Osteocyte (in vitro differentiated cells): ENCODE results near the gene HUWE1. TPM values are rescaled to one million over a fixed set of nuclear protein-coding genes. Genes with fewer than 3 reads are reported as not detected.
"Not testable (repeated sequence)": the region's sequence is repeated elsewhere in the genome, so short reads cannot be mapped to it uniquely, and the experiment has no call there.

Source experiments
- DNase-seq: peaks from one replicate; pipeline ENCODE4 v3.0.0; 2021; ENCODE audit warnings: mixed read lengths; ENCODE audit not compliant: unreplicated experiment; ENCODE audit errors: extremely low spot score
- H3K27ac Mint-ChIP-seq: one replicate; pipeline ENCODE4 v1.8.0; 2021; ENCODE audit warnings: mild to moderate bottlenecking, mixed read lengths; ENCODE audit not compliant: unreplicated experiment
- H3K27me3 Mint-ChIP-seq: one replicate; pipeline ENCODE4 v1.8.0; 2021; ENCODE audit warnings: mixed read lengths; ENCODE audit not compliant: unreplicated experiment
- H3K36me3 Mint-ChIP-seq: one replicate; pipeline ENCODE4 v1.8.0; 2021; ENCODE audit warnings: mixed read lengths; ENCODE audit not compliant: unreplicated experiment
- H3K4me1 Mint-ChIP-seq: one replicate; pipeline ENCODE4 v1.8.0; 2021; ENCODE audit warnings: mixed read lengths; ENCODE audit not compliant: unreplicated experiment
- H3K4me3 Mint-ChIP-seq: one replicate; pipeline ENCODE4 v1.8.0; 2021; ENCODE audit warnings: mild to moderate bottlenecking, moderate library complexity, mixed read lengths; ENCODE audit not compliant: unreplicated experiment
- H3K9me3 Mint-ChIP-seq: one replicate; pipeline ENCODE4 v1.8.0; 2021; ENCODE audit warnings: mixed read lengths; ENCODE audit not compliant: unreplicated experiment
- CTCF ChIP-seq: fragments of 200-600 bp; sonication (generic); IDR thresholded peaks from 2 replicates; pipeline ENCODE4 v1.5.0; 2021; ENCODE audit warnings: antibody characterized with exemption, mild to moderate bottlenecking, moderate library complexity
- total RNA-seq: library from RNA; stranded (reverse); gene quantifications from 2 replicates; pipeline ENCODE4 v1.2.1, GENCODE V29; 2021

HUWE1 gene
- total RNA-seq, 1 donor from 2014 or later = 177 TPM

GRCh38 chrX:53547668-53548067, 138.9 kb downstream of the HUWE1 start:
- H3K36me3 Mint-ChIP-seq = peaks cover 29% of the 10 kb centered on the region
- no peak overlapping the region for H3K27ac Mint-ChIP-seq
- no peak for TF ChIP-seq CTCF
- no peaks in the 10 kb centered on the region for H3K27me3 Mint-ChIP-seq
- H3K4me3 Mint-ChIP-seq = no peak overlapping the region
- no peaks in the 10 kb centered on the region for H3K9me3 Mint-ChIP-seq
- DNase-seq = no peak
- no peaks in the 10 kb centered on the region for H3K4me1 Mint-ChIP-seq

- H3K36me3 Mint-ChIP-seq = peaks cover 31% of the 10 kb centered on the region
- no peak for DNase-seq
- H3K27ac Mint-ChIP-seq = no peak overlapping the region
- TF ChIP-seq CTCF = no peak
- H3K9me3 Mint-ChIP-seq = no peaks in the 10 kb centered on the region
- H3K4me1 Mint-ChIP-seq = no peaks in the 10 kb centered on the region
- no peak overlapping the region for H3K4me3 Mint-ChIP-seq
- H3K27me3 Mint-ChIP-seq = no peaks in the 10 kb centered on the region
These were observed 141.6 kb downstream of the HUWE1 start for GRCh38 chrX:53544936-53545335.

GRCh38 chrX:53538781-53539180, 147.7 kb downstream of the HUWE1 start:
- H3K27ac Mint-ChIP-seq = no peak overlapping the region
- no peak for DNase-seq
- no peak overlapping the region for H3K4me3 Mint-ChIP-seq
- peaks cover 27% of the 10 kb centered on the region for H3K36me3 Mint-ChIP-seq
- TF ChIP-seq CTCF = no peak
- H3K4me1 Mint-ChIP-seq = no peaks in the 10 kb centered on the region
- H3K27me3 Mint-ChIP-seq = no peaks in the 10 kb centered on the region
- H3K9me3 Mint-ChIP-seq = no peaks in the 10 kb centered on the region

GRCh38 chrX:53531255-53531966, 155.1 kb downstream of the HUWE1 start:
- not testable (repeated sequence) for H3K4me3 Mint-ChIP-seq, H3K27me3 Mint-ChIP-seq, H3K27ac Mint-ChIP-seq, H3K4me1 Mint-ChIP-seq, DNase-seq, H3K9me3 Mint-ChIP-seq
- H3K36me3 Mint-ChIP-seq = peaks cover 16% of the 10 kb centered on the region

GRCh38 chrX:53526999-53527398, 159.5 kb downstream of the HUWE1 start:
- peaks cover 6% of the 10 kb centered on the region for H3K9me3 Mint-ChIP-seq
- DNase-seq = no peak
- H3K4me3 Mint-ChIP-seq = no peak overlapping the region
- H3K36me3 Mint-ChIP-seq = no peaks in the 10 kb centered on the region
- no peak for TF ChIP-seq CTCF
- no peaks in the 10 kb centered on the region for H3K4me1 Mint-ChIP-seq
- H3K27me3 Mint-ChIP-seq = no peaks in the 10 kb centered on the region
- H3K27ac Mint-ChIP-seq = no peak overlapping the region
